WTC11 (cell line): Measurements from ENCODE around the gene HSPA12A. TPM values are rescaled to one million over a fixed set of nuclear protein-coding genes. Genes with fewer than 3 reads are reported as not detected.

Experiments used
- ATAC-seq: fragments of 200-7000 bp; cut with Tn5 transposase; 2 replicates; pipeline ENCODE4 v1.10.0; 2021; ENCODE audit warnings: mild to moderate bottlenecking, moderate library complexity
- CTCF ChIA-PET: fragments of 300-600 bp; sonication (Branson Sonifier 250); formaldehyde crosslinking; loops from one replicate; lab custom pipeline; 2021; ENCODE audit warnings: antibody characterized with exemption; lab: Charles Lee
- POLR2A ChIA-PET: fragments of 350-600 bp; sonication (Branson Sonifier 250); formaldehyde crosslinking; loops from one replicate; lab custom pipeline; 2021; ENCODE audit warnings: antibody characterized with exemption; lab: Charles Lee
- DNase-seq: peaks from one replicate; pipeline ENCODE4 v3.0.0; 2021; ENCODE audit warnings: low spot score
- H3K27ac Mint-ChIP-seq: 2 replicates; pipeline ENCODE4 v1.8.0; 2021; ENCODE audit warnings: mixed read lengths
- H3K27me3 Mint-ChIP-seq: 2 replicates; pipeline ENCODE4 v1.8.0; 2021; ENCODE audit warnings: low read depth, mild to moderate bottlenecking, moderate library complexity, mixed read lengths
- H3K36me3 Mint-ChIP-seq: 2 replicates; pipeline ENCODE4 v1.8.0; 2021; ENCODE audit warnings: mixed read lengths
- H3K4me1 Mint-ChIP-seq: 2 replicates; pipeline ENCODE4 v1.8.0; 2022; ENCODE audit warnings: mixed read lengths
- H3K4me3 Mint-ChIP-seq: 2 replicates; pipeline ENCODE4 v1.8.0; 2021; ENCODE audit warnings: mild to moderate bottlenecking, moderate library complexity, mixed read lengths
- H3K9me3 Mint-ChIP-seq: 2 replicates; pipeline ENCODE4 v1.8.0; 2021; ENCODE audit warnings: mixed read lengths
- ELF4 ChIP-seq: sonication (generic); formaldehyde crosslinking; IDR thresholded peaks from 2 replicates; pipeline ENCODE4 v1.8.1; 2022; ENCODE audit warnings: low read depth, mild to moderate bottlenecking, moderate library complexity, missing genetic modification reagents
- ESRRA ChIP-seq: sonication (generic); formaldehyde crosslinking; IDR thresholded peaks from 2 replicates; pipeline ENCODE4 v1.8.1; 2022; ENCODE audit warnings: mild to moderate bottlenecking, missing genetic modification reagents, borderline replicate concordance
- GABPB1 ChIP-seq: sonication (generic); formaldehyde crosslinking; IDR thresholded peaks from 2 replicates; pipeline ENCODE4 v1.8.1; 2023; ENCODE audit warnings: mild to moderate bottlenecking, missing genetic modification reagents
- GTF2I ChIP-seq: fragments of 250-450 bp; sonication (Bioruptor Pico); conservative IDR thresholded peaks from 2 replicates; pipeline ENCODE4 v1.4.0; 2021; ENCODE audit warnings: mild to moderate bottlenecking
- JAZF1 ChIP-seq: fragments of 250-450 bp; sonication (Bioruptor Pico); IDR thresholded peaks from 2 replicates; pipeline ENCODE4 v1.9.0; 2021; ENCODE audit warnings: moderate library complexity, mild to moderate bottlenecking, inconsistent platforms
- MXD4 ChIP-seq: fragments of 250-450 bp; sonication (Bioruptor Pico); IDR thresholded peaks from 2 replicates; pipeline ENCODE4 v1.8.0; 2021; ENCODE audit warnings: mild to moderate bottlenecking, moderate library complexity, borderline replicate concordance
- NFE2L1 ChIP-seq: sonication (generic); formaldehyde crosslinking; IDR thresholded peaks from 2 replicates; pipeline ENCODE4 v1.8.1; 2023; ENCODE audit warnings: missing genetic modification reagents
- RELA ChIP-seq: sonication (generic); formaldehyde crosslinking; IDR thresholded peaks from 2 replicates; pipeline ENCODE4 v1.8.1; 2022; ENCODE audit warnings: missing genetic modification reagents, mild to moderate bottlenecking, borderline replicate concordance
- RORB ChIP-seq: fragments of 250-450 bp; sonication (Bioruptor Pico); IDR thresholded peaks from 2 replicates; pipeline ENCODE4 v1.9.0; 2021; ENCODE audit warnings: mild to moderate bottlenecking
- TCF7 ChIP-seq: sonication (generic); formaldehyde crosslinking; IDR thresholded peaks from 2 replicates; pipeline ENCODE4 v1.8.0; 2022; ENCODE audit warnings: mild to moderate bottlenecking, low read depth, missing genetic modification reagents, moderate library complexity
- TEAD4 ChIP-seq: sonication (generic); formaldehyde crosslinking; IDR thresholded peaks from 2 replicates; pipeline ENCODE4 v1.8.0; 2022; ENCODE audit warnings: mild to moderate bottlenecking, missing genetic modification reagents
- TP53 ChIP-seq: sonication (generic); formaldehyde crosslinking; IDR thresholded peaks from 2 replicates; pipeline ENCODE4 v1.8.1; 2023; ENCODE audit warnings: mild to moderate bottlenecking, missing genetic modification reagents
- ZNF121 ChIP-seq: sonication (generic); formaldehyde crosslinking; IDR thresholded peaks from 2 replicates; pipeline ENCODE4 v1.8.0; 2023; ENCODE audit warnings: missing genetic modification reagents
- ZNF317 ChIP-seq: sonication (generic); formaldehyde crosslinking; IDR thresholded peaks from 2 replicates; pipeline ENCODE4 v1.8.1; 2023; ENCODE audit warnings: low read depth, mild to moderate bottlenecking, moderate library complexity, missing genetic modification reagents, borderline replicate concordance
- total RNA-seq: library from RNA; stranded (reverse); gene quantifications from 3 replicates; pipeline ENCODE4 v1.2.3, GENCODE V29; 2021
- TF ChIP-seq, protein P1 (sequence below): sonication (generic); formaldehyde crosslinking; IDR thresholded peaks from 2 replicates; pipeline ENCODE4 v1.8.1; 2022; ENCODE audit warnings: missing genetic modification reagents, borderline replicate concordance
- TF ChIP-seq, protein P2 (sequence below): sonication (generic); formaldehyde crosslinking; IDR thresholded peaks from 2 replicates; pipeline ENCODE4 v1.8.1; 2022; ENCODE audit warnings: mild to moderate bottlenecking, moderate library complexity, missing genetic modification reagents
- TF ChIP-seq, protein P3 (sequence below): sonication (generic); formaldehyde crosslinking; IDR thresholded peaks from 2 replicates; pipeline ENCODE4 v1.8.1; 2022; ENCODE audit warnings: low read depth, missing genetic modification reagents, borderline replicate concordance
- TF ChIP-seq, protein P4 (sequence below): sonication (generic); formaldehyde crosslinking; IDR thresholded peaks from 2 replicates; pipeline ENCODE4 v1.8.0; 2022; ENCODE audit warnings: missing genetic modification reagents
- TF ChIP-seq, protein P5 (sequence below): sonication (generic); formaldehyde crosslinking; IDR thresholded peaks from 2 replicates; pipeline ENCODE4 v1.8.1; 2023; ENCODE audit warnings: mild to moderate bottlenecking, moderate library complexity, missing genetic modification reagents
- TF ChIP-seq, protein P6 (sequence below): sonication (generic); formaldehyde crosslinking; IDR thresholded peaks from 2 replicates; pipeline ENCODE4 v1.8.1; 2023; ENCODE audit warnings: mild to moderate bottlenecking, missing genetic modification reagents, borderline replicate concordance
- TF ChIP-seq, protein P7 (sequence below): sonication (generic); formaldehyde crosslinking; IDR thresholded peaks from 2 replicates; pipeline ENCODE4 v1.8.0; 2022; ENCODE audit warnings: mild to moderate bottlenecking, missing genetic modification reagents

HSPA12A gene
- total RNA-seq, 1 experiment from 2014 or later, result 7.2 TPM

DNA sequence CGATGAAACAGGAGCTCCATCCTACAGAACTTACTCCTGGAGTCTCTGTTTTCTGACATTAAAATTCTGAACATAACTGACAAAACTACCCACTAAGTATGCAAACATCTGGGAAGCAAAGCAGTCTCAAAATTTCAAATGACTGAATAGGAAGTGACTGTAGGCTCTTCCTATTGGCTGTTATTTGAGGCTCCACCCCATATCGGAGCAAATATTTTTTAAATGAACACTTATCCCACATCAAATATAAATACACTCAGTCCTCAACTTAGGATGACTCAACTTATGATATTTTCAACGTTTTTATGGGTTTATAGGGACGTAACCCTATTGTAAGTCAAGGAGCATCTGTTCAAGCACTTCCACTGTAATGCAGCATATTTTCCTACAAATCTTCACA lies 8.8 kb downstream of the HSPA12A start:
- TF ChIP-seq TP53 (CRISPR knock-in tag) (no peak), JAZF1 (CRISPR knock-in tag) (no peak), ZNF317 (no peak), NFE2L1 (no peak), MXD4 (CRISPR knock-in tag) (no peak), ESRRA (CRISPR knock-in tag) (no peak), ZNF121 (no peak), GTF2I (no peak), TCF7 (CRISPR knock-in tag) (no peak), RORB (CRISPR knock-in tag) (no peak), TEAD4 (CRISPR knock-in tag) (no peak)
- TF ChIP-seq, protein P1, sequence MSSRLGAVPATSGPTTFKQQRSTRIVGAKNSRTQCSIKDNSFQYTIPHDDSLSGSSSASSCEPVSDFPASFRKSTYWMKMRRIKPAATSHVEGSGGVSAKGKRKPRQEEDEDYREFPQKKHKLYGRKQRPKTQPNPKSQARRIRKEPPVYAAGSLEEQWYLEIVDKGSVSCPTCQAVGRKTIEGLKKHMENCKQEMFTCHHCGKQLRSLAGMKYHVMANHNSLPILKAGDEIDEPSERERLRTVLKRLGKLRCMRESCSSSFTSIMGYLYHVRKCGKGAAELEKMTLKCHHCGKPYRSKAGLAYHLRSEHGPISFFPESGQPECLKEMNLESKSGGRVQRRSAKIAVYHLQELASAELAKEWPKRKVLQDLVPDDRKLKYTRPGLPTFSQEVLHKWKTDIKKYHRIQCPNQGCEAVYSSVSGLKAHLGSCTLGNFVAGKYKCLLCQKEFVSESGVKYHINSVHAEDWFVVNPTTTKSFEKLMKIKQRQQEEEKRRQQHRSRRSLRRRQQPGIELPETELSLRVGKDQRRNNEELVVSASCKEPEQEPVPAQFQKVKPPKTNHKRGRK (CRISPR knock-in tag), result no peak
- TF ChIP-seq, protein P2, sequence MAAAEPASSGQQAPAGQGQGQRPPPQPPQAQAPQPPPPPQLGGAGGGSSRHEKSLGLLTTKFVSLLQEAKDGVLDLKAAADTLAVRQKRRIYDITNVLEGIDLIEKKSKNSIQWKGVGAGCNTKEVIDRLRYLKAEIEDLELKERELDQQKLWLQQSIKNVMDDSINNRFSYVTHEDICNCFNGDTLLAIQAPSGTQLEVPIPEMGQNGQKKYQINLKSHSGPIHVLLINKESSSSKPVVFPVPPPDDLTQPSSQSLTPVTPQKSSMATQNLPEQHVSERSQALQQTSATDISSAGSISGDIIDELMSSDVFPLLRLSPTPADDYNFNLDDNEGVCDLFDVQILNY (CRISPR knock-in tag), result no peak
- TF ChIP-seq, protein P3, sequence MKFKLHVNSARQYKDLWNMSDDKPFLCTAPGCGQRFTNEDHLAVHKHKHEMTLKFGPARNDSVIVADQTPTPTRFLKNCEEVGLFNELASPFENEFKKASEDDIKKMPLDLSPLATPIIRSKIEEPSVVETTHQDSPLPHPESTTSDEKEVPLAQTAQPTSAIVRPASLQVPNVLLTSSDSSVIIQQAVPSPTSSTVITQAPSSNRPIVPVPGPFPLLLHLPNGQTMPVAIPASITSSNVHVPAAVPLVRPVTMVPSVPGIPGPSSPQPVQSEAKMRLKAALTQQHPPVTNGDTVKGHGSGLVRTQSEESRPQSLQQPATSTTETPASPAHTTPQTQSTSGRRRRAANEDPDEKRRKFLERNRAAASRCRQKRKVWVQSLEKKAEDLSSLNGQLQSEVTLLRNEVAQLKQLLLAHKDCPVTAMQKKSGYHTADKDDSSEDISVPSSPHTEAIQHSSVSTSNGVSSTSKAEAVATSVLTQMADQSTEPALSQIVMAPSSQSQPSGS, result no peak
- TF ChIP-seq, protein P4, sequence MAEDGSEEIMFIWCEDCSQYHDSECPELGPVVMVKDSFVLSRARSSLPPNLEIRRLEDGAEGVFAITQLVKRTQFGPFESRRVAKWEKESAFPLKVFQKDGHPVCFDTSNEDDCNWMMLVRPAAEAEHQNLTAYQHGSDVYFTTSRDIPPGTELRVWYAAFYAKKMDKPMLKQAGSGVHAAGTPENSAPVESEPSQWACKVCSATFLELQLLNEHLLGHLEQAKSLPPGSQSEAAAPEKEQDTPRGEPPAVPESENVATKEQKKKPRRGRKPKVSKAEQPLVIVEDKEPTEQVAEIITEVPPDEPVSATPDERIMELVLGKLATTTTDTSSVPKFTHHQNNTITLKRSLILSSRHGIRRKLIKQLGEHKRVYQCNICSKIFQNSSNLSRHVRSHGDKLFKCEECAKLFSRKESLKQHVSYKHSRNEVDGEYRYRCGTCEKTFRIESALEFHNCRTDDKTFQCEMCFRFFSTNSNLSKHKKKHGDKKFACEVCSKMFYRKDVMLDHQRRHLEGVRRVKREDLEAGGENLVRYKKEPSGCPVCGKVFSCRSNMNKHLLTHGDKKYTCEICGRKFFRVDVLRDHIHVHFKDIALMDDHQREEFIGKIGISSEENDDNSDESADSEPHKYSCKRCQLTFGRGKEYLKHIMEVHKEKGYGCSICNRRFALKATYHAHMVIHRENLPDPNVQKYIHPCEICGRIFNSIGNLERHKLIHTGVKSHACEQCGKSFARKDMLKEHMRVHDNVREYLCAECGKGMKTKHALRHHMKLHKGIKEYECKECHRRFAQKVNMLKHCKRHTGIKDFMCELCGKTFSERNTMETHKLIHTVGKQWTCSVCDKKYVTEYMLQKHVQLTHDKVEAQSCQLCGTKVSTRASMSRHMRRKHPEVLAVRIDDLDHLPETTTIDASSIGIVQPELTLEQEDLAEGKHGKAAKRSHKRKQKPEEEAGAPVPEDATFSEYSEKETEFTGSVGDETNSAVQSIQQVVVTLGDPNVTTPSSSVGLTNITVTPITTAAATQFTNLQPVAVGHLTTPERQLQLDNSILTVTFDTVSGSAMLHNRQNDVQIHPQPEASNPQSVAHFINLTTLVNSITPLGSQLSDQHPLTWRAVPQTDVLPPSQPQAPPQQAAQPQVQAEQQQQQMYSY, result no peak
- TF ChIP-seq, protein P5, sequence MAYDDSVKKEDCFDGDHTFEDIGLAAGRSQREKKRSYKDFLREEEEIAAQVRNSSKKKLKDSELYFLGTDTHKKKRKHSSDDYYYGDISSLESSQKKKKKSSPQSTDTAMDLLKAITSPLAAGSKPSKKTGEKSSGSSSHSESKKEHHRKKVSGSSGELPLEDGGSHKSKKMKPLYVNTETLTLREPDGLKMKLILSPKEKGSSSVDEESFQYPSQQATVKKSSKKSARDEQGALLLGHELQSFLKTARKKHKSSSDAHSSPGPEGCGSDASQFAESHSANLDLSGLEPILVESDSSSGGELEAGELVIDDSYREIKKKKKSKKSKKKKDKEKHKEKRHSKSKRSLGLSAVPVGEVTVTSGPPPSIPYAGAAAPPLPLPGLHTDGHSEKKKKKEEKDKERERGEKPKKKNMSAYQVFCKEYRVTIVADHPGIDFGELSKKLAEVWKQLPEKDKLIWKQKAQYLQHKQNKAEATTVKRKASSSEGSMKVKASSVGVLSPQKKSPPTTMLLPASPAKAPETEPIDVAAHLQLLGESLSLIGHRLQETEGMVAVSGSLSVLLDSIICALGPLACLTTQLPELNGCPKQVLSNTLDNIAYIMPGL (CRISPR knock-in tag), result no peak
- Mint-ChIP-seq H3K27me3 (peaks cover 11% of the 10 kb centered on the region), H3K4me3 (no peak overlapping the region), H3K27ac (no peak overlapping the region), H3K9me3 (peaks cover 12% of the 10 kb centered on the region), H3K4me1 (peaks cover 8% of the 10 kb centered on the region), H3K36me3 (no peaks in the 10 kb centered on the region)
- CTCF ChIA-PET, result no interaction called here
- POLR2A ChIA-PET, result no interaction called here
- ATAC-seq (no peak), DNase-seq (no peak)

DNA sequence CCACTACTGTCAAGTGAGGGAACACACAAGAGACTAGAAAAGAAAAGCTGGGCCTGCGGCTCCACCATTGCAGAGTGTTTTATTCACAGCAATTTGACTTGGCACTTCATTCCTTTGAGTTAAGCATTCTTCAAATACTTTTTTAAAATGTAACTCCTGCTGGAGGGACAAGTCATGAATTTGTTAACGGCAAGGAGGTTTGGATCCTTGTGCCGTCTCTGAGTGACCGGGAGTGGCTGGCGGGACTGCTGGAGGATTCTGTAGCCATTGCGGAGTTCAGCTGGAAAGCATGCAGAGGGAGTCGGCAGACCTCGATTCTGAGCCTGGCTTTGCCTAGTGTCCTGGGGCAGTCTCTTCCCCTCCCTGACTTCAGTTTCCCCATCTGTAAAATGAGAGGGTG lies 9.8 kb downstream of the HSPA12A start:
- DNase-seq (no peak), ATAC-seq (peak; percentile 46; the same call in 1 of the 2 replicates)
- H3K4me1 Mint-ChIP-seq, result 0 out of 2 replicates have a peak, but pooled peaks cover 4% of the 10 kb centered on the region
- H3K27ac Mint-ChIP-seq, result no peak overlapping the region
- H3K9me3 Mint-ChIP-seq, result peaks cover 12% of the 10 kb centered on the region
- ChIA-PET CTCF (interaction anchor here (0.9 kb wide), 1 partner anchor 51 kb away, joined by 3 read pairs; no protein-coding TSS in a partner anchor), POLR2A (no interaction called here)
- no peaks in the 10 kb centered on the region for H3K36me3 Mint-ChIP-seq
- no peak overlapping the region for H3K4me3 Mint-ChIP-seq
- H3K27me3 Mint-ChIP-seq, result peaks cover 3% of the 10 kb centered on the region
- no peak for TF ChIP-seq GABPB1
- TF ChIP-seq ELF4 (CRISPR knock-in tag), result no peak
- no peak for TF ChIP-seq RELA (CRISPR knock-in tag)
- TF ChIP-seq, protein P6, sequence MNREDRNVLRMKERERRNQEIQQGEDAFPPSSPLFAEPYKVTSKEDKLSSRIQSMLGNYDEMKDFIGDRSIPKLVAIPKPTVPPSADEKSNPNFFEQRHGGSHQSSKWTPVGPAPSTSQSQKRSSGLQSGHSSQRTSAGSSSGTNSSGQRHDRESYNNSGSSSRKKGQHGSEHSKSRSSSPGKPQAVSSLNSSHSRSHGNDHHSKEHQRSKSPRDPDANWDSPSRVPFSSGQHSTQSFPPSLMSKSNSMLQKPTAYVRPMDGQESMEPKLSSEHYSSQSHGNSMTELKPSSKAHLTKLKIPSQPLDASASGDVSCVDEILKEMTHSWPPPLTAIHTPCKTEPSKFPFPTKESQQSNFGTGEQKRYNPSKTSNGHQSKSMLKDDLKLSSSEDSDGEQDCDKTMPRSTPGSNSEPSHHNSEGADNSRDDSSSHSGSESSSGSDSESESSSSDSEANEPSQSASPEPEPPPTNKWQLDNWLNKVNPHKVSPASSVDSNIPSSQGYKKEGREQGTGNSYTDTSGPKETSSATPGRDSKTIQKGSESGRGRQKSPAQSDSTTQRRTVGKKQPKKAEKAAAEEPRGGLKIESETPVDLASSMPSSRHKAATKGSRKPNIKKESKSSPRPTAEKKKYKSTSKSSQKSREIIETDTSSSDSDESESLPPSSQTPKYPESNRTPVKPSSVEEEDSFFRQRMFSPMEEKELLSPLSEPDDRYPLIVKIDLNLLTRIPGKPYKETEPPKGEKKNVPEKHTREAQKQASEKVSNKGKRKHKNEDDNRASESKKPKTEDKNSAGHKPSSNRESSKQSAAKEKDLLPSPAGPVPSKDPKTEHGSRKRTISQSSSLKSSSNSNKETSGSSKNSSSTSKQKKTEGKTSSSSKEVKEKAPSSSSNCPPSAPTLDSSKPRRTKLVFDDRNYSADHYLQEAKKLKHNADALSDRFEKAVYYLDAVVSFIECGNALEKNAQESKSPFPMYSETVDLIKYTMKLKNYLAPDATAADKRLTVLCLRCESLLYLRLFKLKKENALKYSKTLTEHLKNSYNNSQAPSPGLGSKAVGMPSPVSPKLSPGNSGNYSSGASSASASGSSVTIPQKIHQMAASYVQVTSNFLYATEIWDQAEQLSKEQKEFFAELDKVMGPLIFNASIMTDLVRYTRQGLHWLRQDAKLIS (CRISPR knock-in tag), result no peak
- TF ChIP-seq, protein P7, sequence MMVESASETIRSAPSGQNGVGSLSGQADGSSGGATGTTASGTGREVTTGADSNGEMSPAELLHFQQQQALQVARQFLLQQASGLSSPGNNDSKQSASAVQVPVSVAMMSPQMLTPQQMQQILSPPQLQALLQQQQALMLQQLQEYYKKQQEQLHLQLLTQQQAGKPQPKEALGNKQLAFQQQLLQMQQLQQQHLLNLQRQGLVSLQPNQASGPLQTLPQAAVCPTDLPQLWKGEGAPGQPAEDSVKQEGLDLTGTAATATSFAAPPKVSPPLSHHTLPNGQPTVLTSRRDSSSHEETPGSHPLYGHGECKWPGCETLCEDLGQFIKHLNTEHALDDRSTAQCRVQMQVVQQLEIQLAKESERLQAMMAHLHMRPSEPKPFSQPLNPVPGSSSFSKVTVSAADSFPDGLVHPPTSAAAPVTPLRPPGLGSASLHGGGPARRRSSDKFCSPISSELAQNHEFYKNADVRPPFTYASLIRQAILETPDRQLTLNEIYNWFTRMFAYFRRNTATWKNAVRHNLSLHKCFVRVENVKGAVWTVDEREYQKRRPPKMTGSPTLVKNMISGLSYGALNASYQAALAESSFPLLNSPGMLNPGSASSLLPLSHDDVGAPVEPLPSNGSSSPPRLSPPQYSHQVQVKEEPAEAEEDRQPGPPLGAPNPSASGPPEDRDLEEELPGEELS (CRISPR knock-in tag), result no peak
